Stimulated activated naive CD4-positive, alpha-beta T cell treated with Interleukin-2 at 50 U/mL for 16 hours (primary cell): Measurements from ENCODE around the gene NNT.
"Not testable (repeated sequence)": the region's sequence is repeated elsewhere in the genome, so short reads cannot be mapped to it uniquely, and the experiment has no call there.

Experiments used
- DNase-seq: peaks from one replicate; lab custom pipeline; 2025; lab: John Stamatoyannopoulos, UW

The NNT gene

DNA sequence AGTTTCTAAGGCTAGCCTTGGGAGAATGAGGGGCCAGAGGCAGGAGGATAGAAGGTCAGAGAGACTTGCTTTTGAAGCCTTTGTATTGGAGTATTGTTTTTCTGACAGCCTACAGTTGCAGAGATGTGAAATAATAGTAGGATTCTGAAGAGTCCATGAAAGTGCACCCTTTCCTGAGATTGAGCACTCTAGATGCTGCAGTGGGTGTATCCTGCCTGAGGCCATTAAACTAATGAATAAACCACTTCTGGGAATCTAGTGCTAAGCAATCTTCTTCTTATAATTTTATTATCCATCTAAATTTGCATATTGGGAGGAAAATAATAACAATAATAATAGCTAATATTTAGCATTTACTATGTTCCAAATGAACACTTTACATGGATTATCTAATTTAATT, 19.3 kb upstream of the NNT start:
- no peak for DNase-seq

DNA sequence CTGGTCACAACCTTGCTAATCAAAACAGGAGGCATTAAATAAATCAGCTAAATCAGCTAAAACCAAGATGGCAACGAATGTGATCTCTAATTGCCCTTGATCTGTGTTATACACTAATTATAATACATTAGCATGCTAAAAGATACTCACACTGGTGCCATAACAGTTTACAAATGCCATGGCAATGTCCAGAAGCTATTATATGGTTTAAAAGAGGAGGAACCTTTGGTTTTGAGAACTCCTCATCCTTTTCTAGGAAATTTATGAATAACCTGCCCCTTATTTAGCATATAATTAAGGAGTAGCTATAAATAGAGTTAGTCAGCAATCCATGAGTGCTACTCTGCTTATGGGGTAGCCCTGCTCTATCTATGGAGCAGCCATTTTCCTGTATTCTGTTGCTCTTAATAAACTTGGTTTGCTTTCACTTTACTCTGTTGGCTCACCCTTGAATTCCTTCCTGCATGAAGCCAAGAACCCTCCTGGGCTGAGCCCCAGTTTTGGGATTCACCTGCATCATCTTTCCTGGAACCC, 18.7 kb upstream of the NNT start:
- no peak for DNase-seq

DNA sequence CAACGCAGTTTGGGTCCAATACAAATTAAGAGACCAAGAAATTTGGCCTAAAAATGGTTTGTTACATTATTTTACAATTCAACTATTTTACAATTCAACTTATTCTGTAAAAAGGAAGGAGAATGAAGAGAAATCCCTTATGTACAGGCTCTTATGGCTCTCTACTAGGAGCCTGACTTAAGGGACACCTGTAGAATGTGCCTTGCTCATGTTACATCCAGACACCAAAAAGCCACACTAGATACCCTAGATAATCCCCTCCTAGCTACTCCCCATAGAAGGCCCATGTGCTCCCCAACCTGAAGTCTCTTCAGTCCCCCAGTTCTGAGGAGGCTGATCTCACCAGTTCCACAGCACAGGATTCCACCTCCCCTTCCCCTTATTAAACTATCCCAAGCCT, 14.1 kb upstream of the NNT start:
- DNase-seq, result no peak

DNA sequence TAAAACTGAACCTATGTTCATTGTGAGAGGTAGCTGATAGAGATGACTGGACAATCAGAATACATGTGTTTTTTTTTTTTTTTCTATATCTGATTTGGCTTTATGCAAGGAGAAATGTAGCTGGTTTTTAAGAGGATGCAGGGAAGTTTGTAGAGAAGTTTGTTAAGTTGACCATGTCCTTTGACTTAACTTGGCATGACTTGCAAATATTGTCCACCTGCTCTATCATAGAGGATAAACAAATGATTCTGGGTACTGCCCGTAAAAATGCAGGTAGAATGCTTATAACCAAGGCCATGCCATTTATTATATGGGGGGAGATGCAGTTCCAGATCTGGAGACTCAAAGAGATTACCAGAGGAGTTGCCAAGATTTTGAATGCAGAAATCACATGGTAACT, 13.7 kb upstream of the NNT start:
- no peak for DNase-seq

DNA sequence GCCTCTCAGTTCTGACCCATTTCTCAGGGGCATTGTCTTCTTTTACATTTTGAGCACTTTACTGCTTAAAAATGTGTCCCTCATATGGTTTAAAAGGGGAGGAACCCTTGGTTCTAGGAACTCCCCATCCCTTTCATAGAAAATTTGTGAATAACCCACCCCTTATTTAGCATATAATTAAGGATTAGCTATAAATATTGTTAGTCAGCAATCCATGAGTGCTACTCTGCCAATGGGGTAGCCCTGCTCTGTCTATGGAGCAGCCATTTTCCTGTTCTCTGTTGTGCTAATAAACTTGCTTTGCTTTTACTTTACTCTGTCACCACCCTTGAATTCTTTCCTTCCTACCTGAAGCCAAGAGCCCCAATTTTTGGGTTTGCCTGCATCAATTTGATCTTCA, 12.3 kb upstream of the NNT start:
- no peak for DNase-seq

DNA sequence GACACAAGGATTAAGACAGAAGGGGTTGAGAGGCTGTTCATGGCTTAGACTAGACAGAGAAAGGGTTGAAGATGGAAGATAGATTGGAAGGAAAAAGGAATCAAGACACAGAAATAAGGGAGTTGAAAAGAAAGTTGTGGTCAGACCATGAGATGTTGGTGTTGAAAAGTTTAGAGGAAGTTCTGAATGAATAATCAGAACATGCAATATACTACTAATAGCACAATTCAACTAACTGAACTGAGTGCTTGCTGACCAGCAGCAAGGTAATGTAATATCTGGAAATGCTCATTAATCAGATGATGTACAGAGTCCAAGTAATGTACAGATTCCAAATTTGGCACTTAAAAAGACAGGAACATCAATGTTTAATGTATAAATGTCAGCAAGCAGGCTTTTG, 10.6 kb upstream of the NNT start:
- no peak for DNase-seq

DNA sequence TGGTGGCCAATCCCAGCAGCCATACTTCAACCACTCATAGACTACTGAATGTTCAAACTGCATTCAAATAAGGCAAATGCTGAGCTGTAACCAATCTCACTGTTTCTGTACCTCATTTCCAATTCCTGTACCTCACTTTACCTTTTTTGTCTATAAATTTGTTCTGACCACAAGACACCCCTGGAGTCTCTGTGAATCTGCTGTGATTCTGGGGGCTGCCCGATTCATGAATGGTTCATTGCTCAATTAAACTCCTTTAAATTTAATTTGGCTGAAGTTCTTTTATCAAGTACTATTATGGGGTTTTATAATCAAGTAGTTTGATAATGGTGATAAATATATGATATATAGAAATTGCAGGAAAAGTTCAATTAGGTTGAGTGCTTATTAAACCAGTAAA, 4.1 kb upstream of the NNT start:
- not testable (repeated sequence) for DNase-seq

DNA sequence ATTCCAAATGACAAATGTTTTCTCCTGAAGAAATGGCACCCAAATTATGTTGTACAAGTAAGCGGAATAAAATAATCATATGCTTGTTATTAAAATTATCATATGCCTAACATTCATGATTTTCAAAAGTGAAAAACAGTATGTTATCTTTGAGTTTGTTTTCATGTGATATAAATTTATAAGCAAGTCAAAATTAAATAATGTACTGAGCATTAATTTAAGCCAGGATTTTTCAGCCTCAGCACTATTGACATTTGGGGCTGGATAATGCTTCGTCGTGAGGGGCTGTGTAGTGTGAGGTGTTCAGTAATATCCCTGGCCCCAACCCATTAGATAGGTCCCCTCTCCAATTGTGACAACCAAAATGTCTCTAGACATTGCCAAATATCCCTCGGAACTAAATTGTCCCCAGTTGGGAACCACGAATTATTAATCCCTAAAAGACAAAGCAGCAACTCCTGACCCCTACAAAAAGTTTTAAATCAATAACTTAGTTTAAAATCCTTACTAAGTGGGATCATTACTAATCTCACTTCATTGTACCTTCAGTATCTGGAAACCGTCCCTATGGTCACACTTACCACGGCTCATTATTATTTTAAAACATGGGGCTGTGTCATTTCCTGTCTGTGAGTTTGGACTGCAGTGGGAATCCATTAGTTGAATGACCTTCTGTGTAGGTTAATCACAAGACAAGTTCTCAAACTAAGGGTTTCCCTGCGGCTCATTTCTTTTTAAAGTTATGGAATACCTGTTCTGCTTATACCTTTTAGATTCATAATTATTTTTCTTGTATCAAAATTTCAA, 1.3 kb upstream of the NNT start:
- DNase-seq, result no peak

DNA sequence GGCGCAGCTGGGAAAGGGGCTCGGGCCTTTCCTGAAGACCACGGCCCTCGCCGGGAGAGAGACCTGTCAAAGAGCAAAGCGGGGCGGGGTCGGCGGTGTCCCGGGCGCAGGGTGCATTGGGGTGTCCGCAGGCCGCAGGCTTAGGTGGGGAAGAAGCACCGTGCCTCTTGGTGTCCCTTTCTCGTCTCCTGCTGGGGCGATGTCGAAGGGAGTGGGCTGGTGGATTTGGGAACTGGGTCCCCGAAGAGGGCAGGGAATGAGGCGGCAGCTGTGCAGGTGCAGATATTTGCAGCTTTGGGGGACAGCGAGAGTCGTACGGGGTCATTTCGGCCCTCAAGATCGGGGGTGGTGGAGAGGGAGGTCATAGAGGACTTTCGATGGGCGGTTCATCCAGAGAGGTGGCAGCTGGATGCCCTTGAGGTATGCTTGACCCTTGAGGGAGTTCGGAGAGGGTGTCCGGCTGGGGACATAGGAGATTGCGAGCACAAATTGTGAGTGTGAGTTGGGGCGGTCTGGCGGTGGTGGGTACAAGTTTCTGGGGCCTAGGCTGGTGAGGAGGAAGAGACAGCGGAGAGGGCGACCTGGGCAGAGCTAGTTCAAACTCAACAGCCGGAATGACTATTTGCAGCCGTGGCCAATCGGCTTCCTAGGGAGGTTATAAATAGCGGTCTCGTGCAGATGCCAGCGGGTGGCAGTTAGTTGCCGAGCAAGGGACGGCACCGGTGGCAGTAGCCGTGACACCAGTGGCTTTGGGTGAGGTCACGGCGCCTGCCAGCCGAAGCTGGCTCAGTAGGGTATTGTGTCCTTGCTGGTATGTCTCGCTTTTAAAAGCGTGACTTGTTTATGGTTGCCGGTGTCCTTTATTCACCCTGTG, 601 bp downstream of the NNT start:
- peak; percentile 72 for DNase-seq

DNA sequence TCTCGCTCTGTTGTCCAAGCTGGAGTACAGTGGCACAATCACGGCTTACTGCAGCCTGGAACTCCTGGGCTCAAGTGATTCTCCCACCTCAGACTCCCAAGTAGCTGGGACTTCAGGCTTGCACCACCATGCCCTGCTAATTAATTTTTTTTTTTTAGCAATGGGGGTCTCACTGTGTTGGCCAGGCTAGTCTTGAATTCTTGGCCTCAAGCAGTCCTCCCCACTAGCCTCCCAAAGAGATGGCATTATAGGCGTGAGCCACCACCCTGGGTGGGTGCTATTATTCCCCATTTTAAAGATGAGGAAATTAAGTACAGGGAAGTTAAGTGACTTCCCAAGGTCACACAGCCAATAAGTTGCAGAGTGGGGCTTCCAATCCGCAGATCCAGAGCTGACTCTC, 1.7 kb downstream of the NNT start:
- no peak for DNase-seq

DNA sequence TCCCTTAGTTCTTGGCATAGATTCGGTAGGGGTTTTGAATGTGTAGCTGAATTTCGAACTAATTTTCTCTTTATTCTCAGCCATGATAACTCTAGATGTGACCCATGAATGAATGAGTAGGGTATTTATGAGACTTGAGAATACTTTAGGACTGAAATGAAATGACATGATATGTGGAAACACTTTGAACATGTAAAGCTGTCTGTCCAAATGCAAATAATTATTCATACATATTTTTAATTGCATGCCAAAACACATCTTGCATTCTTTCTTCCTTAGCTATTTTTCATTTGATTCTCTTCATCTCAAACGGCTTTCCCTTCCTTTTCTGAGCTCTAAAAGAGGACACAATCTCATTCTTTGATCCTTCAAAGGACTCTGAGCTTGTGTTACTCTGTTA, 3.4 kb downstream of the NNT start:
- no peak for DNase-seq

DNA sequence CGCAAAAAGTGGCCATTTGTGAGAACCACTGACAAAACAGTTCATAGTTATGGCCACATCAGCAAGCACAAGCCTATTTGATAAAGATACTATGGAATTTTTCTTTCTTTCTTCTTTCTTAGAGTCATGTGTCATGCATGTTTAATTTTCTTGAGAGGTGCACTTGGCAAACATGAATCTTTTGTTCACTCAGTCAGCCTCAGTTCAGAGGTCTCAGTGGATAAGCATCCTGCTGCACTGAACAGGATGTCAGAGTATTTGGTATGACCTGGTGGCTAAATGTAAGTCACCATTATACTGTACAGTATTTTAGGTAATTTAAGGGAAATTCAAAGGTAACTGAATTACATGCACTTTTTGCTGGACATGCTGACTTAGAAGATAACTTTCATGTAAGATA, 5.4 kb downstream of the NNT start:
- no peak for DNase-seq

DNA sequence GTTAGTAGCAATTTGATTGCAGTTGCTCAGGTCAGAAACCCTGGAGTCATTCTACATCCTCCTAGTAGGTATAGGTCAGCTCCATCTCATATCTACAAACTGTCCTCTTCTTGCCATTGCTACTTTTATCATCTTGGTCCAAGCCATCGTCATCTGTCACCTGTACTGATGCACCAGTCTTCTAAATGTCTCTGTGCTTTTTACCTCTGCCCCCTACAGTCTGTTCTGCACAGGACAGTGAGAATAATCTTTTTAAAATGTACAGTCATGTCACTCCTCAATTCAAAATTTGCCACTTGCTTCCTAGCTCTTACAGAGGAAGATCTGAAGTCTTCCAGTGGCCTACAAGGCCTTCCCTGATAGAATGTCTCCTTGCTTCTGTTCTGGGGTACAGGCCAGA, 6.8 kb downstream of the NNT start:
- no peak for DNase-seq

DNA sequence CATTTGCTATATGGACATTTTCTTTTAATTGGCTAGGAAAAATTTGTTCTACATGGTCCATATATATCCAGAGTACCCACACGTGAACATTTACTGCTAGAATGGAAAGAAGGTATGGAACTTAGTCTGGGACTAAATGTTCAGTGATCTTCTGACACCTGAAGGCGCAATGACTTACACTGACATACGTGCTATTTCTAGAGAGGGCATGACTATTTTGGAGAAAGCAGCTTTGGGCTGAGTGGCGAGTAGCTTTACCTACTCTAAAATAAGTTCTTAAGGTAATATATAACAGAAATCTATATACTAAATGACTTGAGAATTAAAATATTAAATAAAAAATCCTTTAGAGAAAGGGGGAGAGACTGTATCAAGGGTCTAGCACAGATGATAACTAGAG, 10.4 kb downstream of the NNT start:
- no peak for DNase-seq

DNA sequence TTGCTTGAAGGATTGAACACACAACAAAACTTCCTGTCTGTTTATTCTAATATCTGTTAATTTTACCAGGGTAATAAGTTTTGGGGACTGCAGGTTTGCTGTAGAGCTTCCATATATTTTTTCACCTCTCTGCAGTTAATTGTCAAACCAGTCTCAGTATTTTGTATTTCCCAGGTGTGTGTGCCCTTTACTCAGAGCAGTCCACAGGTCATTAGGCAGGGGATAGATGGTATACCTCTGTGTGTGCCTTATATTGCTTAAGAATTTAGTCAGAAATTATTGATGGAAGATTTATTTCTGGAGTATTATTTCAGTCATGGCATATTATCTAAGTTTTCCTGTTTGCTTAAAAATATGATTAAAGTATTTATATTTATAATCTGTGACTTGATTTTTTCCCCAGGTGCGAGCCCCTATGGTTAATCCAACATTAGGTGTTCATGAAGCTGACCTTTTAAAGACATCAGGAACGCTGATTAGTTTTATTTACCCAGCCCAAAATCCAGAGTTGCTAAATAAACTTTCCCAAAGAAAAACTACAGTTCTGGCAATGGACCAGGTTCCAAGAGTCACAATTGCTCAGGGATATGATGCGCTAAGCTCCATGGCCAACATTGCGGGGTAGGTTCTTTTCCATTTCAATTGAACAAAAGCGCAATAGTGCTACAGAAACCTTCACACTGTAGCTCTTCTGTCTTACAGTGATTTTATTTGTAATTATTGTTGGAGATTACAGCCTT, 12.6 kb downstream of the NNT start:
- no peak for DNase-seq

DNA sequence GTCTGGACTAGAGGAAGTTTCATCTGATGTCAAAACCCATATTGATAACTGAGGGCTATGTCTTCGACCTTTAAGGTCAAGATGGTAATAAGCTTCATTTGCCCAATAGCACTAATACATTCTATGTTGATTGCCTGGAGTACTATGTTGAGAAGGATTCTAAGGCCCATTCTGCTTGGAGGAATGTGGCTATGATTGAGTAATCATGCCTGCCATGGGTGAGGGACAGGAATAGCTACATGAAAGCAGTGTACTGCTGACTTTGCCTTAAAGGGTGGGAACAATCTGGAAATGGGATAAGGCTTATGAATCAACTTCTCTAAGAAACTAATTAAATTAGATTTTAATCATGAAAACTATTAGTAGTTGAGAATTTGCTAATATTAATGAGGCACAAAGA, 13.6 kb downstream of the NNT start:
- no peak for DNase-seq

DNA sequence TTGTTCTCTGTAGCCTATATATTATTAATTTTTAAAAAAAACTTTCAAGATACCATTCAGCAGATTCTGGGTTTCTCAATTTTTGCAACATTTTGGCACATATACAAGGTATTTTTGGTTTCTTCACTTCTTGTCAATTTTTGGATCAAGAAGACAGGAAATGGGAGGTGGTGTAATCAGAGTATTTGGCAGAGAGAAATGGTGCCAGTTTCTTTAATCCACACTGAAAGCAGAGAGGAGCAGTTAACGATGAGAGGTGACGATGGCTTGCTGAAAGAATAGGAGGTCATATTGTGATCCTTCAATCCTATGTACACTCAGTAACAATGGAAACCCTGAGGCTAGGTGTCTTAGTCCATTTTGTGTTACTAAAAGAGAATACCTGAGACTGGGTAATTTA, 16.4 kb downstream of the NNT start:
- no peak for DNase-seq

DNA sequence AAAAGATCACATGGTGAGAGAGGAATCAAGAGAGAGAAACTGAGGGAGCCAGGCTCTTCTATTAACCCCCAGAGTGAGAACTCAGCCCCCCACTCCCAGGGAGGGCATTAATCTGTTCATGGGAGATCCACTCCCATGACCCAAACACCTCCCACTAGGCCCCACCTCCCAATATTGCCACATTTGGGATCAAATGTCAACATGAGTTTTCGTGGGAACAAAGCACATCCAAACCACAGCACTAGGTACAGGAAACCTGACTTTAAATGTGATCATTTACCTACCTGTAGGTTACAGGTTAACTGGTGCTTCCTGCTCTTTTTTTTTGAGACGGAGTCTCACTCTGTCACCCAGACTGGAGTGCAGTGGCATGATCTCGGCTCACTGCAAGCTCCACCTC, 16.9 kb downstream of the NNT start:
- DNase-seq, result no peak

DNA sequence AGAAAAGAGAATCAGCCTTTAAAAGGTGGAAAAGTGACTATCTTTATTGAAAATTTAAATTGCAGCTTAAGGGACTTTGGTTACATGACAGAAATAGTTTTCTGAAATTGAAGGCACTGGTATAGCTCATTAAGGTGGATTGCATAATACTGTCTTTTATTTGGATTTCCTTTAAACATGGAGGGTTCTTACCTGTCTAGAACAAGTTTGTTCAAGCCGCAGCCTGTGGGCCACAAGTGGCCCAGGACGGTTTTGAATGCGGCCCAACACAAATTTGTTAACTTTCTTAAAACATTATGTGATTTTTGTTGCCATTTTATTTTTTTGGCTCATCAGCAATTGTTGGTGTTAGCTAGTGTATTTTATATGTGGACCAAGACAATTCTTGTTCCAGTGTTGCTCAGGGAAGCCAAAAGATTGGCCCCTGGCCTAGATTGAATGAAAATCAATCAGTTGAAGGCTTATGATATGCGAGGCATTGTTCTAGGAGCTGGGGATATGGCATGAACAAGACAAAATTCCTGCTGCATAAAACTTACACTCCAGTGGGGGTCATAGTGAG, 18.0 kb downstream of the NNT start:
- DNase-seq, result no peak

DNA sequence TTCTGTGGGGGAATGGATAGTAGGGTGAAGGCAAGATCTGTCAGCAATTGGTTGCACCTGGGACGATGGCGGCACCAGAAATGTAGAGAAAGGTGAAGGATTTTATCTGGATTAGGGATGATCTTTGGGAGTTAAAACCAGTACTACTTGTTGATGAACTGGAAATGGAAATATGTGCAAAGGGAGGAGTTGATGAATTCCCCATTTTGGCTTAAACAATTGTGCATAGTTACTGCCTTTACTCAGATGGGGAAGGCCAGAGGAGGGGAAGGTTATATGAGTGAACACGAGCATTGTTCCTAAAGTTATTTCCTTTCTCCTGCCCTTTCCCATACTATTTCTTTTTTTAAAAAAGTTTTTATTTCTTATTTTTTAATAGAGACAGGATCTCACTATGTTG, 19.1 kb downstream of the NNT start:
- no peak for DNase-seq

DNA sequence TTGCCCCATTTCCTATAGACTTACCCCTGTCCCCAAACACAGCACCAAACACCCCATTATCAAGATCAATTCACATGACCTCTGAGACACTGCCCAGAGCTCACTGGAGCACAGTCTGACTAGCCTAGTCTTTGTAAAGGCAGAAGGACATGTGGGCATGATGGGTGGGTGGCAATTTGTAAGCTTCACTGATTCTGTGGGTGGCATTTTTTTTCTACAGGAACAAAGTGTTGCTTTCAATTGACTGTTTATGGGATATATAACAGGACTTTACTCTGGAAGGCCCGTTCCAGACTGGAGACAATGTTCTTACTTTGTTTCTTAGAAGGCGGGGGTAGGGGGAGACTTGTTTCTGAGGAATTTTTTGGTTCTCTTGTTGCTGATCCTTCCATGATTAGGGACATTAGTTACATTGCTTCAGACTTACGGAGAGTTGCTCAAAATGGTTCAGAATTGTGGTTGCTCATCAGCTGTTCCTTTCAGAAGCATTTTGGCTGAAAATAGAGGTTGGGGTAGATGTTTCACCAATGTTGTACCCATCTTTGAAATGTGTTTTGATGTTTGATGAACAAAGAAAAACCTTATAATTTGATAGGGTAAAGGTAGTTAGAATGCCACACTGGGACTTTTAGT, 20.2 kb downstream of the NNT start:
- no peak for DNase-seq

DNA sequence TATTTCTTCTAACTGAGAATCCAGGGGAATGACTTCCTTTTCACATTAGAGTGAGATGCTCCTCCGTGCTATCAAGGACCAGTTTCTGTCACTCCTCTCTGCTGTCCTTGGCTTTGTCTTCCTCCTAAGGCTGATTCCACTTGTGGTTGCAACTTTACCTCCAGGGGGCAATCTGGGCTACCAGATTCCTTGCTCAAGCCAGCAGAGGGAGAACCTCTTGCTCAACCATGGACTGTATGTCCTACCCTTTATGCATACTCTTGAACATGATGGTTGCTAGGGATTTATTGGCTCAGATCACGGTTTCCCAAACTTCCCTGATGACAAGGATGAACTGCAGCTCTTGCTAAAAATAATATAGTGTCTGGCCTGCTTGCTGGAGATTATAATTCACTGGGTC, 24.0 kb downstream of the NNT start:
- no peak for DNase-seq
